COLO668 (cell line): ENCODE data around the gene TBC1D22A.

Source experiments
- DNase-seq: peaks from one replicate; lab custom pipeline; 2025; ENCODE audit not compliant: unreplicated experiment; lab: John Stamatoyannopoulos, UW

The TBC1D22A gene

DNA sequence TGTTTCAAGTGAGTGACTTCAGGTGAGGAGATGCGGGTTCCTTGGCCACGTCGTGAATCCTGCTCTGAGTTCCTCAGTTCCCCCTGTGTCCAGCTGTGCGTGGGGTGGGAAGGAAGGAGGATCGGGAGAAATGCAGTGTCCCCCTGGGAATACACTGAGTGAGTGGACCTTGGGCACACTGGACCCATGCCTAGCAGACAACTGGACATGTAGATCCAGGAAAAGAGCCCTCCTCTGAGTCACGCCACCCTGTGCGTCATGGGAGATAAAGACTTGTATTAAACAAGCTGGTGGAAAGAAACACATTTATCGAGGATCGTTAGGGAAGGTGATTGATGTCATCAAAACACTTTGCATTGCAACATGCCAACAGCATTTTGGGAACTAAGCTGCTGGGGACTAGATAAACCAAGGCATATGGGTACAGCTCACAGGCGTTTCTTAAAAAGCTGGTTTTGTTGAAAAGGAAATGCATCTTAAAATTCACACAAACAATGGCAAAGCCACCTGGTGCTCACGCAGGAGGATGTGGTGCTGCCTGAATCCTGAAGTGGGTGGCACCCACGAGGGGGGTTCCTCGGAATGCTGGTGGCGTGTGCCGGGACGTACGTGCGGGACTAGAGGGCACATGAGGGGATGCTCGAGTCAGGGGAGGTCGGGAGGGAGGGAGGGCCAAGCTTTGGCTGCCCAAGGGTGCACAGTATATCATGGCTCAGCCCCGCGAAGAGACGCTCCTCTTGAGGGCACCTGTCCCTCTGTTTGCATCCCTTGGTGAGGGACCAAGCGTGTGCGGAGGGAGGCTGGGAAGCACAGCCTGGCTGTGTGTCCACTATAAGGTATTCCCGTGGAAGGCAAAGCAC is 303.5 kb downstream of the TBC1D22A start:
- DNase-seq: no peak

DNA sequence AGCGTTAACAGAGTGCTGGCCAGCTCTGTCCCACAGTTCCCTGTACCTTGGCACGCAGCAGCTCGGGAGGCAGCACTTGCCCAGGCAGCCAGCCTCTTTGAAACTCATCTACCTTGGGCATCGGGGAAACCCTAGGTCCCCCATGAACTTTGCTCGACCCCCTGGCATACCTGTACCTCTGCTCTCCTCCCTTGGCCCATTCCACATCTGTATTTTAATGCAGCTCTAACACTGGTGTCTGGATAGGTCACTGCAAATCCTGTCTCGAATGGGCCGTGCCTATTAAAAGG is 304.1 kb downstream of the TBC1D22A start:
- no peak for DNase-seq

DNA sequence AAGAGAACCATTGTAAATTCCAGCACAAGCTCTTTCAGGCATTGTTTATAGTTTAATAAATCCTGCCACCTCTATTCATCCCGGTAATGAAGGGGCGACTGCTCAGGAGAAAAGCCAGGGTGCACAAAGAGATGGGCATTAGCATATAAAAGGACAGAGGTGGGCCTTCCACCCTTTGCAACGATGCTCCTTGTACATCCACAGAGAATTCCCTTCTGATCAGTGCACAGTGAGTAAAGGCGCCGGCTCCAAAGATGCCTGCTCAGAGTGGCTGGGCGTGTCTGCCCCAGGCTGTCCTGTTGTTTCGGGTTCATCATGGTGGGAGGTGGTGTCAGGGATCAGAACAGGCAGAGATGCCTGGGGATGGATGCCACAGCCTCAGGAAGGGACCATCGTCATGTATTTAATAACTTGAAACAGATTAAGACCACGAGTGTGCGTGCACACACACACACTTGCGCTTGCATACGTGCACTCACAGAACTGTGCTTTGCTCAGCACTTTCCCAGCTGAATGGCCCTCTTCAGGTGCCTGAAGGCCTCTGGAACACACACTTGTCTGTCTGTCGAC is 305.0 kb downstream of the TBC1D22A start:
- no peak for DNase-seq

DNA sequence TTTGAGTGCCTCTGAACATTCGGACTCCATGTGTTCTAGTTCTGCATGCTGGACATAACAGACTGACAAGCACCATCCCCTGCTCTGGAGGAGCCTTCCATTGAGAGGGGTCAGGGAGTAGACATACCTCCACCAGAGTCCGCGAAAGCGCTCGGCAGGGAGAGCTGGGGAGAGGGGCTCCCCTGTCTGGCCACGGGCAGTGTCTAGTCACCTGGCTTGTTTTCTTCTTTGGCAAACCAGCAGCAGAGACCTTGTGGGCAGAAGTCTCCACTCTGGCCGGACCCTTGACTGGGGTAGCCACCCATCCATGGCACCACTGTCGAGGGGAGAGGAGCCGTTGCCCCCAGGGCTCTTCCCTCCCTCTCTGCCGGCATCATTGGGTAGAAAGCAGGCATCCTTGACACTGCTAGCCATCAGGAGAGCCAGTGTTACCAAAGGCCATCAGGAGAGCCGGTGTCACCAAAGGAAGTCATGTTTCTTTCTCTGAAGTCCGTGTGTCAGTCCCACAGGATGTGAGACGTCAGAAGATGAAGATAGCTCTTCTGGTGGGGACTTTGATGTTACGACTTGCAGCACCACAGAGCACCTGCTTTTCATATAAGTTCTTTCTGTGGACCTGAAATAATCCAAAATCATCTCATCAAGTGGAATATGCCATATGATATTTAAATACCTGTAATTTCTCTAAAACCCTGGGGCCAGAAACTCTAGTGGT is 305.6 kb downstream of the TBC1D22A start:
- DNase-seq: no peak

DNA sequence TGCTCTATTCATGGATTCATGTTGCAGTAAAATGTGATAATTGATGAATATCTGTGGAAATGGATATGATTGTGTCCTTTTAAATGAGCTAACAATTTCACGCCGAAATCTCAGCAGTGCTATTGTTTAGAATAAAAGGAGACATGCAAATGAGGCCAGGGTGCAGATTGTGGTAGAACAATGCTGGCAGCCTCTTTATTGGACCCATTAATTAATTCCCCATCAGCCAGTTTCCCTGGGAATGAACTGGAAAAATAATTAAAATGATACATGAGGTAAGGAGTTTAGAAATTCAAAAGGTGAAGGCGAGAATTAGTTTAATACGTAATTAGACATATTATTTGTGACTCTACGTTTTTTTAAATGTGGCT is 306.2 kb downstream of the TBC1D22A start:
- no peak for DNase-seq

DNA sequence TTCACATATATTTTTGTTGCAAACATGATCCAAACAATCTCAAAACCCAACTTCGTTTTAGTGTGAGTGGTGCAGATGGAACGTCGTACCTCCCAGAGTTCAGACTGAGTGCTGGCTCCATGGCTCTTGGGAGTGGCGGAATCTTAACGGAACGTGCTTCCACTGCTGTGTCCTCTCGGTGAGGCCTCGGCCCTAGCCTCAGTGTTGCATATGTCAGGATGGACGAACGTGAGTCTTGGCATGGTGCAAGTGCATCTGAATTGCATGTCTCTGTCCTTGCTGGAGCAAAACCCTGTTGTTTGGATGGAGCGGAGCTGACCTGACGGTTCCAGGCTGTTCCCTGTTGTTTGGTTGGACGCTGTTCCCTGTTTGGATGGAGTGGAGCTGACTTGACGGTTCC is 306.8 kb downstream of the TBC1D22A start:
- DNase-seq: no peak

DNA sequence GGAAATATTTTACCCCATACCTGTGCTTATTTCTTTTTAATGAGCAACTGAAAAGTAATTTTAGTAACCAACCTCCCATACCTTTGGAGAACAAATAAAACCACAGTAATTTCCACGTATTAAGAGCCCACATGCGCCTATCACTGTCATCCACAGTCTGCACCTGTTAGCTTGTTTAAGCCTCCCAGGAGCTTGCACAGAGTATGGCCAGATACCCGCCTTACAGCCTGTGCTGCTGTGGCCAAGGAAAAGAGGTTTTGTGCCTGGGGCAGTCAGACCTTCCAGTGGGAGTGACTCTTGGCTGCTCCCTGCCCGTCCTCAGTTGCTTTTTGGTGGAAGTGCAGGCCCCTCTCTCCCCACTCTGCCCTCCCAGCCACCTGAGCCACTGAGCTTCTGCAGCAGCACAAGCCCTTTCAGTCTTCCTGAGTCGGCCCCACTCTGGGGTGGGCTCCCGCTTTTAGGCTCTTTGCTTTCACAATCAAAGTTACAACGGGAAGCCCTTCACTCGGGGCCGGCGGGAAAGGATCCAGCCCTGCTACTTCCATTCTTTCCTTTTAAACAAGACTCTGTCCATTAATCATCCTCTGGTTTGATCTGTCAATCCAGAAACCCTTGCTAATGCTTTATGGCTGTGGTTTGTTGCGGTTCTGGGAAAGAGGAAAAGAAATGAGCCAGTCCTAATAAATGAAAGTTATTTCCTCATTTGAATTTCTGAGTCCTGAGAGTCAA is 308.8 kb downstream of the TBC1D22A start:
- no peak for DNase-seq

DNA sequence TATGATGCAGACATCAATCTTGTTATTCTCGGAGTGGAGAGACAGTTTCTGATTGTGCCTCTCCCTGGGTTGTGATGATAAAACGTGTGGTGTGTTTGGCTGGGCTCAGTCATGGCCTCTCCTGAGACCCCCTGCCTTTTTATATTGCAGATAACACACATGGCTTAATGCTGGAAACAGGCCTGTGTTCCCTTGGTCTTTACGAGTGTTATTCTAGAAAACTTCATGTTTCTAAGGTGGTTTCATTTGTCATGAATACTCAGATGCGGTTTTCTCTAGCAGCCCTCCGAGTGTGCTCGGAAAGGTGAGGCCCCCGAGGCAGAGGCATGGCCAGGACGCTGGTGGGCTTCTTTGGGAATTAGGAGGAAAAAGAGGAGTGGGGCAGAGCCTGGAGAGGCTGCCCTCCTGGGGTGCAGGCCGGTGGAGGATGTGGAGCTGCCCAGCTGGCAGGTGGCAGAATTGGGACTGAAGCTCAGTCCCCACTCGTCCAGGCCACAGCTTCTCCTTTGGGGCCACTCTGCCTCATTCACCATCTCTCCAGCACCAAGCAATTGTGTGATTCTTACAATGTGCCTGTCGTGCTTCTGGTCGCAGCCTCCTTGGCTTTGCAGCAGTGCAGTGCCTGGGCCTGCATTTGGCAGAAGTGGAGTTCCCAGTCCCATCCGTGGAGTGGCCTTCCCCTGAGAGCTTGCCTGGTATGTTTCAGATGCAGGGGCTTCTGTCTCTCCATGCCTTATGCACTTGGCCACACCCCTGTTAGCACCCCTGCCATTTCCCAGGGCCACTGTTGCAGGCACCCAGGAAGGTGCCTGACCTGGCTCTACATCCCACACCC is 309.6 kb downstream of the TBC1D22A start:
- no peak for DNase-seq

DNA sequence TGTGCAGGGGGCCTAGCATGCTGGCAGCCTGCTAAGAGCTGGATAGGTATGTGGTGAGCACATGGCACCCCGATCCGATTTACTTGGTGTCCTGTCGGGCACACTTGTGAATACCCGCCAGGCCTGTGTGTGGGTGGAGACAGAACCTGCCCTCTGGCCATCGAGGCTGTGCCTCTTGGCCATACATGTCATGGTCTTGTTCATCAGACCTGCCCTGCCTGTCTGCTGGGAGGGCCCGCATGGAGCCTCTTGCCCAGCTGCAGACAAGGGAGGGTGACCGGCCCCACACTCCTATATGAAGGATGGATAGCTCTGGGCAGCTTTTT is 310.2 kb downstream of the TBC1D22A start:
- DNase-seq: no peak

DNA sequence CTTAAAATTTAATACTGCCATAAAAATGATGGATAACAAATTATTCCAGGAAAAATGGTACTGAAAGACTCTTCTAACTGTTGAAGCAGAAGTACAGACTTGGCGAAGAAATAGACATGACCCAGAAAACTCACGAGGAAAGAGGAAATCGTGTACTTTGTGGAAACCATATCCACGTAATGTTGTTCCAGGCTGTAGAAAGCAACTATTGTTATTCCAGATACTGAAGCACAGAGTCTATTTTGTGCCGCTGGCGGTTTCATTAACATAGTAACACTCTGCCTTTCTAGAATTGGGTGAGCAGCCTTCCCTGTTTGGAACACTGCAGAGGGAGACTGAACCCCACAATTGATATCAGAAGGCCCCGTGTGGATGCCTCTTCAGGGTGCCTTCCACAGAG is 310.6 kb downstream of the TBC1D22A start:
- no peak for DNase-seq

DNA sequence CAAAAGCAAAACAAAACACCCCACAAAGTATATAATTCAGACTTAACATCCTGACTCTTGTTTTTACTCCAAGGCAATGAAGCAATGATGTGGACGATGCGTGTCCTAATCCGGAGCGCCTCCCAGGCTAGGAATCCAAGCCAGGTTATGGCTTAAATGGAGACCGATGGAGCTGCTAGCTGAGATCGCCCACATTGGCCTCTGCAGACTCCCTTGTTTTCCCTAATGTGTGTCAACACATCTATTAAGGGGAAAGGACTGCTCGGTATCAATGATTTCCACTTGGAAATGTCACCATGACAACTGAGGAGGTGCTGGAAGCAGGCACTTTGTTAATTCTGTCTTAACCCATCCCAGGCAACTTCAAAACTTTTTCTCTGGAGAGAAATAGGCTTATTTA is 311.7 kb downstream of the TBC1D22A start:
- DNase-seq: no peak

DNA sequence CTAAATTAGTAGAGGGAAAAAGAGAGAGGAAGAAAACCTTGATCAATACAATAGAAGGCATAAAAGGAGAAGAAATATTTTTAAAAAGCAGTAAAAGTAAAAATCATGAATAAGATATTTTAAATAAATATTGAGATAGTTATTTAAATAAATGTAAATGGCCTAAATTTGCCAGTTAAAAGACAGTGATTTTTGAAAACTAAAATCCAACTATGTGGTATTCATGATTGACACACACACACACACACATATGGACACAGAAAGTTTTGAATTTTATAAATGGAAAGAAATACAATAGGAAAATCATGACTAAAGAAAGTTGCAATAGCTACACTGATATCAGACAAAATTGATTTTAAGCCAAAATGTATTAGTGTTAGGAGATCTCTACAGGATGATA is 313.1 kb downstream of the TBC1D22A start:
- no peak for DNase-seq

DNA sequence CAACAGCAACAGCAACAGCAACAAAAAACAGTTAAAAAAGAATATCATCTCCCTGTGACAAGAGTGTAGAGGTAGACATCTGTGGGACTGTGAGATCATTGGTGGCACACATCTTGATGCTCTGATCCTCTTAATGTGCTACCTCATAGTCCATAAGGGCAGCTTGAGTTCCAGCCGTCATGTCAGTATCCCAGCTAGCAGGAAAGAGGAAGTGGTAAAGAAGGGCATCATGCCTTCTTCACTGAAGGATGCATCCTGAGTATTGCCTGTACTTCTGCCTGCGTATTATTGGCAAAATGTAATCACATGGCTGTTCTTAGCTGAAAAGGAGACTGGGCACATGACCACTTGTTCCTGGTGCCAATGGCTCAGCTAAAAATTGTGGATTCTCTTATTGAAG is 314.3 kb downstream of the TBC1D22A start:
- DNase-seq: no peak

DNA sequence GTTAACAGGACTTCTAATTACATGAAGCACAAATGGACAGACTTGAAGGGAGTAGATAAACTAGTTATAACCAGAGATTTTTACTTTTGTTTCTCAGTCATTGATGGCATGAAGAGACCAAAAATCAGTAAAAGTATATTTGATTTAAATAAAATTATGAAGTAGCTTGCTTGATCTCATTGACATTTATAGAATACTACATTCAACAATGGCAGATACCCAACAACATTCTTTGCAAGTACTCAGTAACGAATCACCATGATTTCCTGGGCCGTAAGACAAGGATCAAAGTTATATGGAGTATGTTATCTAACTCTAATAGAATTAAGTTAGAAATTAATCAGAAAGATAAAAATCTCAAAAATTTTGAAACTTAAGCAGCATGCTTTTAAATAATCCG is 317.6 kb downstream of the TBC1D22A start:
- DNase-seq: no peak

DNA sequence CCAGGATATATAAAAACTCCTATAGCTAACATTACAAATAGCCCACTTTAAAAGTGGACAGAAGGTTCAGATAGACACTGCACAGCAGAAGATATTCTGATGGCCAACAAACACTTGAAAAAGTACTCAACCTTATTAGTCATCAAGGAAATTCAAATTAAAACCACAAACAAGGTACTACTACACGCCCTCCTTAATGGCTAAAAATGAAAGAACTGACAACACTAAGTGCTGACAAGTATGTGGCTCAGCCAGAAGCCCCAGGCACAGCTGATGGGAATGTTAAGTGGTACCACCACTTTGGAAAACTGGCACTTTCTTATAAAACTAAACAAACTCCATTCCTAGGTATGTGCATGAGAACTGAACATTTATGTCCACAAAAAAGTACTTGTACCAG is 320.1 kb downstream of the TBC1D22A start:
- no peak for DNase-seq

DNA sequence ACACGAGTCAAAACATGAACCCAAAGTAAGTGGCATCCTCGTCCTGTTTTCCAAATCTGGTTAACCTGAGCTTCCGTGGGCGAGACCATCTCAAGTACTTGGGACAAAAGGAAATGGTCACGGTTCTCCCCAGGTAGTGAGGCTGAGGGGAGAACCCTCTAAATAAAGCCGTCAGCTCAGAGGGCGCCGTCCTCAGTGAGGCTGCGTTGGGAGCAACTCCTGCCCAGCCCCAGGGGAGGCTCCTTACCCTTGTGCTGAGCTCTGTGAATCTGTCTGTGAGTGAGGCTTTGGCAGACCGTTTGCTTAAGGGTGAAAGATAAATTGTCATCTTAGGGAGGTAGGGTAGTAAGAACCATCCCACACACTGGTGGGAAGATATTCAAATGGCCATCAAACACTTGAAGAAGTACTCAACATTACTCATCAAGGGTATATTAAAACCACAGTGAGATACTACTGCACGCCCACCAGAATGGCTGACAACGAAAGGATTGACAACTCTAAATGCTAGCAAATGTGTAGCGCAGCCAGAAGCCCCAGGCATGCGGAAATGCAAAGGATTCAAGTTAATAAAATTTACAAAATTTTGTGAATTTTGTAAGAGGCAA is 321.0 kb downstream of the TBC1D22A start:
- DNase-seq: no peak

DNA sequence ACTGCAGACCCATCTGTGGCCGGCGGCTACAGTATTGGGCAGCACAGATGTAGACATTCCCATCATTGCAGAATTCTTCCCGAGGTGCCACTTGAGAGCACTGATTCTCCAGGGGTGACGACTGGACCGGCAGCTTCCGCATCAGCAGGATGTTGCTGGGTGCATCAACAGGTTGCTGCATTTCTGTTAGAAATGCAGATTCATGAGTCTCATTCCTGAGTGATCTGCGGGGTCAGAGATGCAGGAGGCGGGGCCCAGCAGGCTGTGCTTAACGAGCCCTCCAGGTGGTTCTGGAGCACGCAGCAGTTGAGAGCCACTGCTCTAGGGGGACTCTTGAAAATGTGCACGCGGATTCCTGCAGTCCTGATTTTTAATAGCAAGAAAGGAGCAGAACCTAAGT is 321.8 kb downstream of the TBC1D22A start:
- no peak for DNase-seq

DNA sequence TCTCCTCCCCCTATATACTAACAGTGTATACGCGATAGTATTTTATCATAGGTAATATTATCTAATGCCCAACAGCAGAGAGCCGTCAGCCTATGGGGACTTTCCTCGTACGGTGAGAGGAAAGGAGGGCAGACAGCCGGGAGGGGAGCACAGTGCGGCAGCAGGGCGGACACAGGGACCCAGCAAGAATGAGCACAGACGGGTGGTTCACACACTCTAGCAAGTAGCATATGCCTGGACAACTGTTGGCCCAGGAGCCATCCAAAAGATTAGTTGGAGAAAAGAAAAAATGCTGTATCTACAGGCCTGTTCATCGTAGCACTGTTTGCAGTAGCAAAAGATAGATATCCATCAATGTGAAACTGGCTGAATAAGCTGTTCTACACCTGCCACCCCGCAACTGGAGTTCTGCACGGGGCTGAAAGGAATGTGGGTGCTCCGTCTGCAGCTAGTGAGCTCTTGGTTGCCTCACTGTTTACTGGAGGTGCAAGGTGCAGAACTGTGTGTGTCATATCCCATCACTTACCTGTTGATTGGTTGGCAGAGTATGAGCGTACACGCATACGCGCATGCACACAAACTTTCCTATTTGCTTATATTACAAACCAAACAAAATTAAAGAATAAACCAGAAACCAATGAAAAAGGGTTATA is 324.3 kb downstream of the TBC1D22A start:
- DNase-seq: no peak

DNA sequence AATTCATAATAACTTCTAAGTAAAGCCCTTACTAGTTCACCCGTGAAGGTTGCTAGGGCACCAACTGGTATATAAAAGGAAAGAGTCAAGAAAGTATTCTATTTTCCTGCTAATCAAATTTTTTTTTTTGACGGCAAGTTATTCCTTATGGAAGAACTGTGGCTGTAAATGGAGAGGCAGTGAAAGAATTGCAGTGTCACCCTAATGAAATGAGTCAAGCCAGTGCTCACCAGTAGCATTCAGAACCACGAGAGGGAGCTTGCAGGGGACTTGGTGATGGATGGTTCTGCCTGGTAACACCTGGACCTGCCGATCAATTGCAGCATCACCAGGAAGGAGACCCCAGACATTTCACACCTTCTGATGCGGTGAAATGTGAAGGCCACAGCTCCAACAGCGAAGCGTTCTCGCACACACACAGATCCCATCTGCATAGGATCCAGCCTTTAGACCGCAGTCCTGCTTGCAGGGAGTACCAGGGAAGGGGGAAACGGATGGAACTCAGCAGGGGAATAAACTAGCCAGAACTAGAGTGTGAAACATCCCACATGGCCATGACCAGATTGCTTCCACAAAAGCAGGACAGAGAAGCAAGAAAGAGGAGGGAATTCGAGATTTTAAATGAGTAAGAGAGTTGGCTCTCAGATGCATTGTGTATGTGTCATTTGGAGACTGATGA is 326.2 kb downstream of the TBC1D22A start:
- no peak for DNase-seq

DNA sequence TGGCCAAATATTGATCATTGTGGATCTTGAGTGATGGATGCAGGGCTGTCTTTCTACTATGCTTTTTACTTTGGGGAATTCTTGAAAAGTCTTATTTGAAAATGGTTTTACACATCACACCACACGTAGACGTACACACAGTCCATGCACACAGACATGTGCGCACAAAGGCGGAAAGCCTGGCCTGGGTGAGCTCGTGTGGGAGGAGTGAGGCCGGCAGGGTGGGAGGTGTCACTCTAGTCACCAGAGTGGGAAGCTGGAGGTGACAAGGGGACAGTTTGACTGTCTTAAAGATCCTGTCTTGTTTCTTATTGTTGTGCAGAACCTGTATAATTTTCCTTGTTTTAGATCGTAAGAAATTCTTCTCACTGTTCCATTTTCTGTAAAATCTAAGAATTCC is 326.9 kb downstream of the TBC1D22A start:
- no peak for DNase-seq
